Gastroesophageal sphincter (tissue), 4 donors: ENCODE data around the gene TRPV2. TPM values are rescaled to one million over a fixed set of nuclear protein-coding genes. Genes with fewer than 3 reads are reported as not detected.
"Not testable (repeated sequence)": the region's sequence is repeated elsewhere in the genome, so short reads cannot be mapped to it uniquely, and the experiment has no call there.

ENCODE experiments used
- ATAC-seq: fragments of 150-250 bp; one replicate; pipeline ENCODE4 v1.9.1; 2016; ENCODE audit warnings: mild to moderate bottlenecking, moderate library complexity
- H3K27ac ChIP-seq, 4 donors: fragments of 200-600 bp; sonication (generic) in 3 of 4; 1 replicate in 3 of 4; 2 replicates in 1 of 4; pipeline ENCODE4 v1.5.1; 2016 to 2019
- H3K27me3 ChIP-seq: fragments of 200-600 bp; sonication (generic); one replicate; pipeline ENCODE4 v1.5.1; 2019
- H3K36me3 ChIP-seq, 2 donors: fragments of 200-600 bp; sonication (generic); one replicate each; pipeline ENCODE4 v1.5.1; 2019; ENCODE audit warnings: control low read depth in 1 of 2
- H3K4me1 ChIP-seq, 3 donors: fragments of 200-600 bp; sonication (generic); 1 replicate in 2 of 3; 2 replicates in 1 of 3; pipeline ENCODE4 v1.5.1; 2016 to 2019; ENCODE audit warnings: control low read depth in 2 of 3
- H3K4me3 ChIP-seq, 2 donors: fragments of 200-600 bp; sonication (generic); one replicate each; pipeline ENCODE4 v1.5.1; 2019; ENCODE audit warnings: mild to moderate bottlenecking in 1 of 2, moderate library complexity in 1 of 2
- H3K9me3 ChIP-seq, 3 donors: fragments of 200-600 bp; sonication (generic); one replicate each; pipeline ENCODE4 v1.5.1; 2017 to 2019; ENCODE audit warnings: control low read depth in 2 of 3
- CTCF ChIP-seq, 4 experiments: fragments of 200-600 bp in 2 of 4; fragments of 450-650 bp in 2 of 4; sonication (generic) in 1 of 4; IDR thresholded peaks; one replicate each; pipeline ENCODE4 v1.5.1; 2017 to 2019; ENCODE audit warnings: antibody characterized with exemption in 4 of 4, mild to moderate bottlenecking in 2 of 4, moderate library complexity in 2 of 4
- EP300 ChIP-seq: sonication (generic); formaldehyde crosslinking; IDR thresholded peaks from one replicate; pipeline ENCODE4 v1.6.1; 2017; ENCODE audit warnings: antibody characterized with exemption, mild to moderate bottlenecking
- POLR2A ChIP-seq, 2 donors: fragments of 450-650 bp; IDR thresholded peaks; one replicate each; pipeline ENCODE4 v1.6.1; 2017; ENCODE audit warnings: antibody characterized with exemption in 2 of 2, mild to moderate bottlenecking in 2 of 2, moderate library complexity in 1 of 2
- POLR2AphosphoS5 ChIP-seq: sonication (generic); formaldehyde crosslinking; IDR thresholded peaks from one replicate; pipeline ENCODE4 v1.6.1; 2017; ENCODE audit warnings: antibody characterized with exemption
- WGBS, 2 donors: methylation state at CpG; one replicate each; pipeline ENCODE4 v1.1.5; 2018; ENCODE audit warnings: low coverage in 1 of 2; 5-methylcytosine and 5-hydroxymethylcytosine counted together
- total RNA-seq, 4 donors: library from RNA; depleted of rRNA; stranded (reverse); fragments of >200 nt; gene quantifications; one replicate each; pipeline ENCODE4 v1.1.0, GENCODE V29; 2016

TRPV2 gene
- total RNA-seq, 4 donors from 2014 or later: 6.5 to 15.5 (median 11.6) TPM

- peaks cover 2 to 62% (median 16%) of the 10 kb centered on the region in 3 donors for H3K4me1 ChIP-seq
- H3K4me3 ChIP-seq: peak overlapping the region in 1 of 2 donors; percentile 75
- no peaks in the 10 kb centered on the region for H3K27me3 ChIP-seq
- no peak for TF ChIP-seq EP300
- TF ChIP-seq POLR2A (IDR thresholded peaks at IDR 0.05): no peak
- TF ChIP-seq CTCF (IDR thresholded peaks at IDR 0.05): no peak
- TF ChIP-seq POLR2AphosphoS5: no peak
- H3K36me3 ChIP-seq: peaks cover 0 to 23% of the 10 kb centered on the region in 2 donors
- H3K9me3 ChIP-seq: no peaks in the 10 kb centered on the region
- peak overlapping the region in 1 of 4 donors; percentile 42 for H3K27ac ChIP-seq
- ATAC-seq: no peak
- WGBS, 2 donors: 31 to 81% methylated on average over 4 of the region's 4 CpGs
Observed at GRCh38 chr17:16383216-16383615, 32.2 kb upstream of the TRPV2 start.

GRCh38 chr17:16383772-16384287 lies 31.5 kb upstream of the TRPV2 start:
- peaks cover 0 to 23% of the 10 kb centered on the region in 2 donors for H3K36me3 ChIP-seq
- H3K4me1 ChIP-seq: peaks cover 2 to 62% (median 16%) of the 10 kb centered on the region in 3 donors
- 97% methylated on average over 5 of the region's 5 CpGs; no CpG with 5 or more reads in 1 of the 2 donors for WGBS, 2 donors
- TF ChIP-seq POLR2AphosphoS5 (no peak), CTCF (IDR thresholded peaks at IDR 0.05) (no peak), POLR2A (IDR thresholded peaks at IDR 0.05) (no peak), EP300 (no peak)
- no peak for ATAC-seq
- H3K4me3 ChIP-seq: peak overlapping the region in 1 of 2 donors; percentile 75
- H3K9me3 ChIP-seq: no peaks in the 10 kb centered on the region
- peak overlapping the region in 1 of 4 donors; percentile 42 for H3K27ac ChIP-seq
- no peaks in the 10 kb centered on the region for H3K27me3 ChIP-seq

GRCh38 chr17:16384557-16384956 lies 30.8 kb upstream of the TRPV2 start:
- Histone ChIP-seq H3K27me3 (no peaks in the 10 kb centered on the region), H3K9me3 (no peaks in the 10 kb centered on the region), H3K4me1 (peaks cover 2 to 62% (median 16%) of the 10 kb centered on the region in 3 donors), H3K4me3 (no peak overlapping the region), H3K27ac (peak overlapping the region in 2 of 4 donors; percentile 19 to 42), H3K36me3 (peaks cover 0 to 23% of the 10 kb centered on the region in 2 donors)
- TF ChIP-seq POLR2A (IDR thresholded peaks at IDR 0.05) (no peak), CTCF (IDR thresholded peaks at IDR 0.05) (no peak), POLR2AphosphoS5 (no peak), EP300 (no peak)
- no peak for ATAC-seq
- WGBS, 2 donors: 62 to 71% methylated on average over 5 of the region's 5 CpGs

GRCh38 chr17:16386126-16386507 lies 29.3 kb upstream of the TRPV2 start:
- 54 to 72% methylated on average over 3 to 17 of the region's 23 CpGs for WGBS, 2 donors
- H3K27me3 ChIP-seq, ATAC-seq, H3K9me3 ChIP-seq: not testable (repeated sequence)
- peaks cover 2 to 56% (median 16%) of the 10 kb centered on the region in 3 donors for H3K4me1 ChIP-seq
- peaks cover 0 to 23% of the 10 kb centered on the region in 2 donors for H3K36me3 ChIP-seq
- peak overlapping the region in 2 of 4 donors; percentile 48 to 73 for H3K27ac ChIP-seq
- H3K4me3 ChIP-seq: peak overlapping the region in 1 of 2 donors; percentile 49

- whole genome bisulfite sequencing, 2 donors: 100% methylated on average over 1 to 3 of the region's 13 CpGs
- no peak for ATAC-seq
- no peak overlapping the region for H3K4me3 ChIP-seq
- H3K27me3 ChIP-seq: no peaks in the 10 kb centered on the region
- no peak overlapping the region for H3K27ac ChIP-seq
- H3K36me3 ChIP-seq: no peaks in the 10 kb centered on the region
- no peak for TF ChIP-seq CTCF (IDR thresholded peaks at IDR 0.05)
- no peak for TF ChIP-seq POLR2A (IDR thresholded peaks at IDR 0.05)
- TF ChIP-seq POLR2AphosphoS5: no peak
- TF ChIP-seq EP300: no peak
- no peaks in the 10 kb centered on the region for H3K9me3 ChIP-seq
- peaks cover 0 to 11% (median 0%) of the 10 kb centered on the region in 3 donors for H3K4me1 ChIP-seq
Observed at GRCh38 chr17:16391451-16391850, 23.9 kb upstream of the TRPV2 start.

- 76 to 92% methylated on average over 4 to 8 of the region's 11 CpGs for WGBS, 2 donors
- not testable (repeated sequence) for ATAC-seq, H3K4me1 ChIP-seq
Observed at GRCh38 chr17:16392491-16392890, 22.9 kb upstream of the TRPV2 start.

GRCh38 chr17:16395887-16396286 lies 19.5 kb upstream of the TRPV2 start:
- not testable (repeated sequence) for H3K36me3 ChIP-seq, H3K27me3 ChIP-seq, H3K4me3 ChIP-seq, H3K4me1 ChIP-seq, H3K27ac ChIP-seq, H3K9me3 ChIP-seq
- 30% methylated on average over 4 of the region's 4 CpGs; no CpG with 5 or more reads in 1 of the 2 donors for WGBS, 2 donors
- ATAC-seq: peak; percentile 89

More at GRCh38 chr17:16392491-16392890, 22.9 kb upstream of the TRPV2 start:
- not testable (repeated sequence) for H3K9me3 ChIP-seq, H3K4me3 ChIP-seq, H3K36me3 ChIP-seq, H3K27me3 ChIP-seq, H3K27ac ChIP-seq

- 50 to 83% methylated on average over 2 of the region's 2 CpGs for whole genome bisulfite sequencing, 2 donors
- not testable (repeated sequence) for ATAC-seq, H3K27ac ChIP-seq, H3K9me3 ChIP-seq, H3K4me1 ChIP-seq, H3K27me3 ChIP-seq, H3K4me3 ChIP-seq, H3K36me3 ChIP-seq
Observed at GRCh38 chr17:16396693-16397092, 18.7 kb upstream of the TRPV2 start.
